H9 (cell line): ENCODE results near the gene ERICH4. TPM values are rescaled to one million over a fixed set of nuclear protein-coding genes. Genes with fewer than 3 reads are reported as not detected.

Experiments used
- DNase-seq: peaks from one replicate; pipeline ENCODE4 v3.0.0-alpha.2; 2017
- H2AFZ ChIP-seq: one replicate; pipeline ENCODE4 v1.6.1; 2013; ENCODE audit warnings: mild to moderate bottlenecking, low read length, control low read depth, moderate library complexity
- H2AK5ac ChIP-seq: 2 replicates; pipeline ENCODE4 v1.6.1; 2013; ENCODE audit warnings: low read length, control low read depth, mixed read lengths; ENCODE audit not compliant: insufficient read length
- H2BK120ac ChIP-seq: one replicate; pipeline ENCODE4 v1.6.1; 2013; ENCODE audit warnings: low read depth, mild to moderate bottlenecking, low read length, control low read depth, inconsistent platforms; ENCODE audit not compliant: poor library complexity, severe bottlenecking
- H2BK12ac ChIP-seq: 2 replicates; pipeline ENCODE4 v1.6.1; 2013; ENCODE audit warnings: low read length, control low read depth, mixed read lengths, low read depth; ENCODE audit not compliant: insufficient read length
- H2BK15ac ChIP-seq: 2 replicates; pipeline ENCODE4 v1.6.1; 2013; ENCODE audit warnings: low read depth, low read length, control low read depth
- H2BK20ac ChIP-seq: one replicate; pipeline ENCODE4 v1.6.1; 2013; ENCODE audit warnings: low read depth, mild to moderate bottlenecking, low read length, control low read depth, inconsistent platforms; ENCODE audit not compliant: poor library complexity, severe bottlenecking
- H2BK5ac ChIP-seq: 2 replicates; pipeline ENCODE4 v1.6.1; 2013; ENCODE audit warnings: low read length, control low read depth, mixed read lengths; ENCODE audit not compliant: insufficient read length
- H3K14ac ChIP-seq: 2 replicates; pipeline ENCODE4 v1.6.1; 2013; ENCODE audit warnings: low read length, control low read depth; ENCODE audit not compliant: insufficient read depth
- H3K18ac ChIP-seq: 2 replicates; pipeline ENCODE4 v1.6.1; 2013; ENCODE audit warnings: low read depth, mild to moderate bottlenecking, mixed read lengths, low read length, control low read depth; ENCODE audit not compliant: insufficient read length
- H3K23ac ChIP-seq: 2 replicates; pipeline ENCODE4 v1.6.1; 2013; ENCODE audit warnings: low read length, control low read depth, mixed read lengths, low read depth; ENCODE audit not compliant: insufficient read length
- H3K23me2 ChIP-seq: 2 replicates; pipeline ENCODE4 v1.6.1; 2013; ENCODE audit warnings: low read depth, mild to moderate bottlenecking, mixed read lengths, low read length, control low read depth; ENCODE audit not compliant: insufficient read length, poor library complexity, severe bottlenecking
- H3K27ac ChIP-seq: 2 replicates; pipeline ENCODE4 v1.5.1; 2013; ENCODE audit warnings: low read length, control low read depth, mixed read lengths, low read depth; ENCODE audit not compliant: insufficient read length
- H3K27me3 ChIP-seq: 2 replicates; pipeline ENCODE4 v1.6.1; 2013; ENCODE audit warnings: low read length, control low read depth, inconsistent platforms; ENCODE audit not compliant: insufficient read depth
- H3K4ac ChIP-seq: 2 replicates; pipeline ENCODE4 v1.6.1; 2013; ENCODE audit warnings: low read depth, mild to moderate bottlenecking, control low read depth, inconsistent platforms, low read length, moderate library complexity
- H3K4me1 ChIP-seq: 2 replicates; pipeline ENCODE4 v1.6.1; 2013; ENCODE audit warnings: low read length, control low read depth, inconsistent platforms; ENCODE audit not compliant: insufficient read depth
- H3K4me2 ChIP-seq: 2 replicates; pipeline ENCODE4 v1.6.1; 2013; ENCODE audit warnings: low read length, control low read depth, mixed read lengths; ENCODE audit not compliant: insufficient read length, insufficient read depth
- H3K56ac ChIP-seq: 2 replicates; pipeline ENCODE4 v1.6.1; 2013; ENCODE audit warnings: low read depth, mild to moderate bottlenecking, mixed read lengths, low read length, control low read depth; ENCODE audit not compliant: insufficient read length
- H3K79me1 ChIP-seq: 2 replicates; pipeline ENCODE4 v1.6.1; 2013; ENCODE audit warnings: low read depth, mild to moderate bottlenecking, moderate library complexity, low read length, control low read depth, inconsistent platforms; ENCODE audit not compliant: insufficient read depth, poor library complexity, severe bottlenecking
- H3K79me2 ChIP-seq: 2 replicates; pipeline ENCODE4 v1.6.1; 2013; ENCODE audit warnings: low read length, control low read depth, inconsistent platforms; ENCODE audit not compliant: insufficient read depth
- H3K9ac ChIP-seq: 2 replicates; pipeline ENCODE4 v1.6.1; 2013; ENCODE audit warnings: low read length, control low read depth, mixed read lengths; ENCODE audit not compliant: insufficient read length; ENCODE audit errors: extremely low read depth
- H3K9me3 ChIP-seq: one replicate; pipeline ENCODE4 v1.6.1; 2013; ENCODE audit warnings: low read depth, low read length, inconsistent platforms; ENCODE audit not compliant: control insufficient read depth
- H3T11ph ChIP-seq: one replicate; pipeline ENCODE4 v1.6.1; 2013; ENCODE audit warnings: mild to moderate bottlenecking, low read length, control low read depth, inconsistent platforms
- H4K20me1 ChIP-seq: one replicate; pipeline ENCODE4 v1.6.1; 2013; ENCODE audit not compliant: control insufficient read depth, insufficient read length, insufficient read depth
- H4K5ac ChIP-seq: 2 replicates; pipeline ENCODE4 v1.6.1; 2013; ENCODE audit warnings: low read depth, mild to moderate bottlenecking, mixed read lengths, low read length, control low read depth; ENCODE audit not compliant: insufficient read length
- H4K8ac ChIP-seq: replicated peaks from 2 replicates; pipeline ENCODE4 v1.6.1; 2013; ENCODE audit warnings: low read length, control low read depth, mixed read lengths, low read depth; ENCODE audit not compliant: insufficient read length
- H4K91ac ChIP-seq: 2 replicates; pipeline ENCODE4 v1.6.1; 2013; ENCODE audit warnings: low read depth, mild to moderate bottlenecking, moderate library complexity, mixed read lengths, low read length, control low read depth; ENCODE audit not compliant: insufficient read length
- H3K27ac Mint-ChIP-seq, 3 experiments: 2 replicates in 2 of 3; 3 replicates in 1 of 3; pipeline ENCODE4 v1.8.0; 2020 to 2021; ENCODE audit warnings: mixed read lengths in 3 of 3, mild to moderate bottlenecking in 1 of 3, moderate library complexity in 1 of 3
- H3K27me3 Mint-ChIP-seq: 2 replicates; pipeline ENCODE4 v1.8.0; 2021; ENCODE audit warnings: low read depth, mild to moderate bottlenecking, moderate library complexity, mixed read lengths
- H3K36me3 Mint-ChIP-seq, 3 experiments: 2 replicates in 2 of 3; 3 replicates in 1 of 3; pipeline ENCODE4 v1.8.0; 2020 to 2021; ENCODE audit warnings: low read depth in 3 of 3, mixed read lengths in 3 of 3; ENCODE audit not compliant: insufficient read depth in 1 of 3
- H3K4me1 Mint-ChIP-seq, 2 experiments: 2 replicates each; pipeline ENCODE4 v1.8.0; 2020; ENCODE audit warnings: mixed read lengths in 2 of 2
- H3K4me3 Mint-ChIP-seq, 2 experiments: 2 replicates in 1 of 2; 3 replicates in 1 of 2; pipeline ENCODE4 v1.8.0; 2020 to 2021; ENCODE audit warnings: mild to moderate bottlenecking in 2 of 2, mixed read lengths in 2 of 2, moderate library complexity in 1 of 2
- H3K9me3 Mint-ChIP-seq, 2 experiments: 2 replicates in 1 of 2; 3 replicates in 1 of 2; pipeline ENCODE4 v1.8.0; 2020; ENCODE audit warnings: mild to moderate bottlenecking in 2 of 2, mixed read lengths in 2 of 2, moderate library complexity in 1 of 2
- WGBS: extraction: QIAGEN DNeasy Blood & Tissue Kit; methylation state at CpG from one replicate; pipeline ENCODE4 v1.1.7; 2013; ENCODE audit warnings: missing lambda C conversion rate, low lambda C conversion rate, mixed read lengths; ENCODE audit not compliant: insufficient read length; ENCODE audit errors: extremely low coverage; 5-methylcytosine and 5-hydroxymethylcytosine counted together
- total RNA-seq: library from RNA; stranded (reverse); gene quantifications from 2 replicates; pipeline ENCODE4 v1.2.1, GENCODE V29; 2021
- TF ChIP-seq, protein P1 (sequence below): fragments of 200-600 bp; sonication (generic); conservative IDR thresholded peaks from 3 replicates; pipeline ENCODE4 v1.8.0; 2021; ENCODE audit warnings: antibody characterized with exemption, mild to moderate bottlenecking

ERICH4 gene
- total RNA-seq, 1 experiment from 2014 or later, result not detected

DNA sequence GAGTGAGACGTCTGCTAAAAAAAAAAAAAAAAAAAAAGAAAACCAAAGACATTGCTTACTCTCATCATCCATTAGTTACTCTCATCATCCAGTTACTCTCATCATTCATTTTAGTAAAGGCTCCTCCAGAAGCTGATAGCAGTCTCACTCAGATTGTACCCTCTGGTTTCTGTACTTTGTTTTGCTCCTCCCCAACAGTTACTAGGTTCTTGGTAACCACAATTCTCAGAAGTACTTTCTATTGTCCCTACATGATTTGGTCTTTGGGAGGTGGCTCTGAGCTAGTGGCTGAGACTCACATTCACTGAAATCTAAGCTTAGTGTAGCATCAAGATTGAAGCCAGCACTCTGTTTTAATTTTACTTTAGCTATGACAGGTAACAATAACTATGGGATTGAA lies 14.3 kb downstream of the ERICH4 start:
- Histone ChIP-seq H2AK5ac (no peak overlapping the region), H3K14ac (no peak overlapping the region), H3K4me1 (no peaks in the 10 kb centered on the region), H2BK15ac (no peak overlapping the region), H4K5ac (no peak overlapping the region), H3K18ac (no peak overlapping the region), H3K4me2 (no peak overlapping the region), H3K9me3 (peaks cover 6% of the 10 kb centered on the region), H3K4ac (no peak overlapping the region), H4K8ac (no peak overlapping the region), H3K23me2 (no peaks in the 10 kb centered on the region), H3T11ph (no peak overlapping the region), H2BK12ac (no peak overlapping the region), H3K23ac (no peak overlapping the region), H2BK20ac (no peak overlapping the region), H2BK120ac (no peak overlapping the region), H3K56ac (no peak overlapping the region), H3K27me3 (no peaks in the 10 kb centered on the region), H3K79me2 (no peaks in the 10 kb centered on the region), H2BK5ac (no peak overlapping the region), H3K27ac (no peak overlapping the region), H3K9ac (no peak overlapping the region), H2AFZ (no peak overlapping the region), H4K91ac (no peak overlapping the region), H3K79me1 (no peaks in the 10 kb centered on the region), H4K20me1 (no peaks in the 10 kb centered on the region)
- peaks cover 0 to 15% (median 0%) of the 10 kb centered on the region in 3 experiments; a peak in 3 of 7 replicates for H3K36me3 Mint-ChIP-seq
- TF ChIP-seq, protein P1, sequence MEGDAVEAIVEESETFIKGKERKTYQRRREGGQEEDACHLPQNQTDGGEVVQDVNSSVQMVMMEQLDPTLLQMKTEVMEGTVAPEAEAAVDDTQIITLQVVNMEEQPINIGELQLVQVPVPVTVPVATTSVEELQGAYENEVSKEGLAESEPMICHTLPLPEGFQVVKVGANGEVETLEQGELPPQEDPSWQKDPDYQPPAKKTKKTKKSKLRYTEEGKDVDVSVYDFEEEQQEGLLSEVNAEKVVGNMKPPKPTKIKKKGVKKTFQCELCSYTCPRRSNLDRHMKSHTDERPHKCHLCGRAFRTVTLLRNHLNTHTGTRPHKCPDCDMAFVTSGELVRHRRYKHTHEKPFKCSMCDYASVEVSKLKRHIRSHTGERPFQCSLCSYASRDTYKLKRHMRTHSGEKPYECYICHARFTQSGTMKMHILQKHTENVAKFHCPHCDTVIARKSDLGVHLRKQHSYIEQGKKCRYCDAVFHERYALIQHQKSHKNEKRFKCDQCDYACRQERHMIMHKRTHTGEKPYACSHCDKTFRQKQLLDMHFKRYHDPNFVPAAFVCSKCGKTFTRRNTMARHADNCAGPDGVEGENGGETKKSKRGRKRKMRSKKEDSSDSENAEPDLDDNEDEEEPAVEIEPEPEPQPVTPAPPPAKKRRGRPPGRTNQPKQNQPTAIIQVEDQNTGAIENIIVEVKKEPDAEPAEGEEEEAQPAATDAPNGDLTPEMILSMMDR, result no peak
- H3K4me3 Mint-ChIP-seq, result no peak overlapping the region
- peaks cover 62 to 73% of the 10 kb centered on the region in 2 experiments for H3K9me3 Mint-ChIP-seq
- WGBS, result no CpG with 5 or more reads among the region's 1 CpG
- peaks cover 2% of the 10 kb centered on the region for H3K27me3 Mint-ChIP-seq
- no peak overlapping the region for H3K27ac Mint-ChIP-seq
- no peak for DNase-seq
- H3K4me1 Mint-ChIP-seq, result no peaks in the 10 kb centered on the region
